HK-2 (cell line): ENCODE results near the gene CDK15.
A peak's percentile ranks its signal among the peaks of the same experiment; 100 is the strongest.

ENCODE experiments used
- DNase-seq: peaks from one replicate; pipeline ENCODE4 v3.0.0-alpha.2; 2018; ENCODE audit not compliant: unreplicated experiment

CDK15 gene

DNA sequence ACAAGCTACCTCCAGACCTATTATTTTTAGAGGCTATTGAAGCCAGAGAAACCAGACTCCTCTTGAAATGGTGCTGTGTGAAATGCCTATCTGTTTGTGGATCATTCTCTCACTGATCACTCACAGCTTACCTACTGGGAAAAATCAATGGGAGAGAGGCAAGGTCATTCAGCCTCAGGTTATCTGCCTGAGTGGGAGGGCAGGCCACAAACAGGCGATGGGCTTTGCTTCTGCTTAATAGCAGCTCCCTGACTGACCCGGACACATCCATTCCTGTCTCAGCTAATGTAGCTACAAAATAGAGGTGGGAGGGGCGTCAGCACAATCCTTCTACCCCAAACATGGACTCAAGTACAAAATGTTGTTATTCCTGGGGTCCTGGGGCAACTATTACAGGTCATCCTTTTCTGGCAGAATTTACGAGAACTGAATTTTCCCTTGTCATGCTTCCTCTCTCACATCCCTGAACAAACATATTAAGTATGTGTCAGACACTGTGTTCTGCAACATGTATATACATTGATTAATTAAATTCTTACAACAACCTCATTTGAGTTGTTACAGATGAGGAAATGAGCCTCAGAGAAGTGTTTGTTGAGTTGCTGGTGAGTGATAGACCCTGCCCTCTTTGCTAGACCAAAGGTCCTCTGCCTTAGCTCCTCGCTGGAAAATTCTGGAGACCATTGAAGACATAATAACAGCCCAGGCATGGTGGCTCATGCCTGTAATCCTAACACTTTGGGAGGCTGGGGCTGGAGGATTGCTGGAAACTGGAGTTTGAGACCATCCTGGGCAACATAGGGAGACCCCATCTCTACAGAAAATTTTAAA lies 60.5 kb downstream of the CDK15 start:
- DNase-seq, result no peak

DNA sequence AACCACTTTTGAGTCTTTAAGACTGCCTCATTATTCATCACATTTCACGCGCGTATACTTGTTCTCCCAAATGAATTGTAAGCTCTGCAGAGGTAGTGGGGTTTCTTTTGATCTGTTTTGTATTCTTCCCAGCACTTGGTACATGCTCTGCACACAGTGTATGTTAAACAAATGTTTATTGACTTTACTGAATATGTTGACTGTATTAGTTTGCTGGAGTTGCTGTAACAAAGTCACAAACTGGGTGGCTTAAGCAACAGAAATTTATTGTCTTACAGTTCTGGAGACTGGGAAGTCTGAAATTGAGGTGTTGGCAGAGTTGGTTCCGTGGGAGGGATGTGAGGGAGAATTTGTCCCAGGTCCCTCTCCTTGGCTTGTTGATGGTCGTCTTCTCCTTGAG lies 65.1 kb downstream of the CDK15 start:
- no peak for DNase-seq

DNA sequence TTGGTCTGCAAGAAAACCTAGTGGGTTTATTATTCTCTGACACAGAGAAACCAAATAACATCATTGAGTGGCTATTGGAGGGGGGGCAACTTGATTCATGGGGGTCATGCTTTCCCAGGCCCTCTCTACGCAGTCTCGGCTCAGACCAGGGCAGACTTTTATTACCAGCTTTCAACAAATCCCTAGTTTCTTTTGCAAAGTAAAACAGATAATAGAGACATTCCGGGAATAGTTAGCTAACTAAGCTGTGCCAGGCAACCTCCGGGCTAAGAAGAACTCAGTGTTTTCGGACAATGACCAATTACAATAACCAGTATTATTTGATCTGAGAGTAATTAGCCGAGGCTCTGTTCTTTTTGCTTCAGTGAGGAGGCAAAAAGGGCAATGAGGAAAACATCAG lies 66.3 kb downstream of the CDK15 start:
- DNase-seq, result no peak

DNA sequence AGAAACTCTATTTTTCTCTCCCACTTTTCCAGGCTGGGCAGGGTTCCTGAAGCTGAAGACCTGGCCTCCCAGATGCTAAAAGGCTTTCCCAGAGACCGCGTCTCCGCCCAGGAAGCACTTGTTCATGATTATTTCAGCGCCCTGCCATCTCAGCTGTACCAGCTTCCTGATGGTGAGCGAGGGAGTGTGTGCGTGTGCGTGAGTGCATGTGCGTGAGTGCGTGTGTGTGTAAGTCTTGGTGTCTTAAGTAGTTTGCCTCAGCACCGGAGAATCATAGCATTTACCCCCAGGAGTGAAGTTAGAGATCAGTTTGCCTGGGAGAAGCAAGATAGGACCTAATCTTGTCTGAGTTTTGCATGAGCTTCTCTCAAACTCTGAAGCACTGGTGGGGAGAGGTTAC lies 73.7 kb downstream of the CDK15 start:
- DNase-seq, result no peak

DNA sequence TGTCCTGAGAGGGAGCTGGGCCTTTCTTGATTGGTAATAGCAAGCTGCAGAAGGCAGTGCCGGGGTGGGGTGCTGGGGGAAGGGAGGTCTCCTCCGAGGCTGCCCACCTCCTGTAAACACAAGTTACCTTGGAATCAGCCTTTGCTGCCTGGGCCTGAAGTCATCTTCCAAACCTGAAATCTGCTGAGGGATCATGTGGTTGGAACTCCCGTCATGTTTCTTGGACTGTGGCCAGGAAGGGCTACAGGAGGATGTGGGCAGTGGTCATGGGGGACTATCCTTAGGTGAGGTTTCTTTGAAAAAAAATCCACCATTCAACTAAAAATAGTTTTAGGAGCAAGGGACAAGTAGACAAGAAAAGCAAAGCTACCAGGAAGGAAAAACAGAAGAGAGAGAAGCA lies 74.2 kb downstream of the CDK15 start:
- DNase-seq, result peak; percentile 26

DNA sequence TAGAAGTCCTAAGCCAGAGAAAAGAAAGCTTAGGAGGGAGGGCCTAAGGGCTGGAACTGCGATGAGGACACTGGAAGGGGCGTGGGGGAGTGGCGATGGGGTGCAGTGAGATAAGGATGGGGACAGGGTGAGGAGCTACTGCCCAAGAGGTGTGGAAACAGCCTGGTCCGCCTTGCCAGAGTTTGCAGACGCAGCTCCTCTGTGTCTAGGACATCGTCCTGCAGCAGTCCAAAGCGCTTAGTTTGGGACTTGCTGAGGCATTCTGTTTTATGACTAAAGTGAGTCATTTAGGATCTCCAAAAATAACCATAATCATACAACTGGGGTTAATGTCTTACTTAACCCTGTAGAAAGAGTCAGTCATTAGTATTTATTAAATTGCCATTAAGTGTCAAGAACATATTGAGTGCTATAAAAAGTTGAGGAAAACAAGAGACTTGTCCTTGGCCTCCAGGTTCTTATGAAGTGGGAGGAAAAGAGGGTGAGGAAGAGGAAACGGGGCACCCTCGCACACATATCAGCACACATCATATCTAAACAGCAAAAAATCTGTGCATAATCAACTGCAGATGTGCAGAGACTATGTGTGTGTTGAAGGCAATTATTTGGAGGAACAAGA lies 74.8 kb downstream of the CDK15 start:
- DNase-seq, result no peak

DNA sequence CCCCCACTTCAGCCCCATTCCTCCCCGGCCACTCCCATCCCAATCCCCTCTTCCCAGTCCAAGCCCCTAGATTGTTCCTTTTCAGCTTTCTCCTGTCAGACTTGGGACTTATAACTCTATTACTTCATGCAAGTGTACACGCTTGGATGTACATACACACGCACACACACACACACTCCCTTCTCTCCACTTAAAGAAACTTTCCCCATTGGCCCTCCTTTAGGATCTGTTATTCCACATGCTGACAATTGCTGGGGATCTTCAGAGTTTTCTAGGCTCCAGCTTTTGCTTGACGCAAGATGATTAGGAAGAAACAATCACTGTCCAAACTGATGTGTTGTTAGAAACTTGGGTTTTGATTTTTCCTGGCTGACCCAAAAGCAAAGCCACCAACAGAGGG lies 75.4 kb downstream of the CDK15 start:
- DNase-seq, result no peak

DNA sequence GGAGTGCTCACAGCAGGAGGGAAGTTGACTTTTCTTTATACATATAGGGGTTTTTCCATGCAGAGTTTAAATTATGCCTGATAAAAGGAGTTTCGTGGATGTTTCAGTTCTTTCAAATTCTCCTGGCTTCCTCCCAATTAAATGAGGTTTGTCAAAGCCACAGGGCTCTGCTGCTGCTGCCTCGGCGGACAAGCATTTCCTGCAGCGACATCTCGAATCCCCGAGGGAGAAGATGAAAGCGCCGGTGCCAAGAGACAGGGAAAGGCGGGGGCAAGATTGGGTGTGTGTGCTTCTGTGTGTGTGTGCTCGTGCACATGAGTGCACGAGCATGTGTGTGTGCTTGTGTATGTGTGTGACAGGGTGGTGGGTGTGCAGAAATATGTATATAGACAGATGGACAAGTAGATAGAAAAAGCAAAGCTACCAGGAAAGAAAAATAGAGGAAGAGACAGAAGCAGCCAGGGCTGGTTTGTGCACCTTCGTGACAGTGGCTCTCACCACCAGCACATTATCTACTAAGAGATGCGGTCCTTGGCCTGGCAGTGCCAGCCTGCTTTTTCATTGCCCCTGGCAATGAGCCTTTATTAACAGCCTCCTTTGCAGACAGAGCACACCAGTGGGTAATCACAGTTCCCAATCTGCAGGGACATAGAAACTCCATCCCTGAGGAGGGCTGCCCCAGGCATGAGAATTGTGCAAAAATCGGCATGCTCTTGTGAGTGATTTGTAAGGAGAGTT lies 76.2 kb downstream of the CDK15 start:
- no peak for DNase-seq

DNA sequence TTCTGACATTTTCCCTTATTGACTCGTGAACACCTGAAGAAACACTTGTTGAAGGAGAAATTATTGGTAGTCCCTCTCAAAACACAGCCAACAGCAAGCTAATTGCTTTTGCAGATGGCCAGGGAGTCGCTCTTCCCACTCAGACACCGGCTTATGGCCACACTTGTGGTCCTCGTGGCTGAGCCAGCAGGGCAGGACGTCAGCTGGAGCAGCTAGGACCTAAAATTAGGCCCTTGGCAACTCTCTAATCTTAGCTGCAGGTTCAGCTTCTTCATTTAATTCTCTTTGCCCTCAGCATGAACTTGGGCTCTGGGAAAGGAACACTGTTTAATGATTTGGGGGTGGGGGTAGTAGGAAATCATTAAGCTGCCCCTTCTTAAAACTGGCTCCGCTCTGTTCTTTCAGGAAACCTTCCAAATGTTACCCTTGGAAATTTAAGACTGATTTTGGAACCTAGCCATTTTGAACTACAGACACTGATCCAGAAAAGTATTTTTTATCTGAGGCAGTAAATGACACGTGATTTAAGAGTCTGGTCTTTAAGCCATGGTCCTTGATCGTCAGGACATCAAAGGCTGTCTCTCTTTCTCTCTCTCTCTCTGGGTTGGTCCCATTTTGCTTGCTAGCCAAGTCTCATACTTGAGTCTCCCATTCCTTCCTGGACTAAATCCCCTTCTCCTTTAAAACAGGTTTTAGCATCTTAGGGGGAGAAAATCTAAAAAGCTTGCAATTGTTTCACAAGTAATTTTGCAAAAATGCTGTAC lies 77.5 kb downstream of the CDK15 start:
- DNase-seq, result no peak

DNA sequence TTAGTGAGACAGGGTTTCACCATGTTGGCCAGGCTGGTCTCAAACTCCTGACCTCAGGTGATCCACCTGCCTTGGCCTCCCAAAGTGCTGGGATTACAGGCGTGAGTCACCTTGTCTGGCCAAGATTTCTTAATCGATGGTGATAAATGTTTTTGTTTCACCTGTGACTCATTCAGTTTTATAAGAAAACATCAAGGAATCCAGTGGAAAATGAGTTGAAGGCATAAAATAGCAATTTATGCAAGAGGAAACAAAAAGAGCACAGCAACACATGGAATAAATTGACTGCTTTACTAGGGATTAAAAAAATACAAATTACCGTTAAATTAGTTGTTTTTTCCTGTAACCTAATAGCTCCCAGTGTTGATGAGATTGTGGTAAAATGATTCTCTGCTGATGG lies 80.2 kb downstream of the CDK15 start:
- DNase-seq, result no peak

DNA sequence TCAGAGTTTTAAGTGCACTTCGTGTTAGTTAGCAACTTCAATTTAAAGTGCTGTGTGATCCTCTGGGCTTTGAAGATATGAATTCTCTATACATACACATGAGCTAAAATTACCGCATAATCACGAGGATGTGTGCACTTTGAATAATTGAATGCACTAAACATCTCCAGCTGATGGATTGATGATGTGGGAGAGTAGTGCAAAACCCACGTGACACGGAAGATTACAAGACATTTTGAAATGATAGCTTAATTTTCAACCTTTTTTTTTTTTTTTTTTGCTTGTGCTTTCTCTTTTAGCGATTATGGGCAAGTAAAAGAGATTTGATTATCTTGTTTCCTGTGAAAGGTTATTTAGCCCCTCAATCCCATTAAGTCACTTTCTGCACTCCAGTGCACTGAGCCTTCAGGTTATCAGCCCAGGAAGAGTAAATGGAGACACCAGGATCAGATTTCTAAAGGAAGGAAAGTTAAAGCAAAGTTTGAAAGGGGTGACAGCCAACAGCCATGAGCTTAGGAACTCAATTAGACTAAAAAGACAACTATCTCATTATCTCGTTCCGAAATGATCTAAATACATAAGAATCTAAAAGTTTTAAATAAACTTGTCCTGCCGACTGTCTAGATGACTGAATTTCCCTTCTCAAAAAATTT lies 81.6 kb downstream of the CDK15 start:
- no peak for DNase-seq

DNA sequence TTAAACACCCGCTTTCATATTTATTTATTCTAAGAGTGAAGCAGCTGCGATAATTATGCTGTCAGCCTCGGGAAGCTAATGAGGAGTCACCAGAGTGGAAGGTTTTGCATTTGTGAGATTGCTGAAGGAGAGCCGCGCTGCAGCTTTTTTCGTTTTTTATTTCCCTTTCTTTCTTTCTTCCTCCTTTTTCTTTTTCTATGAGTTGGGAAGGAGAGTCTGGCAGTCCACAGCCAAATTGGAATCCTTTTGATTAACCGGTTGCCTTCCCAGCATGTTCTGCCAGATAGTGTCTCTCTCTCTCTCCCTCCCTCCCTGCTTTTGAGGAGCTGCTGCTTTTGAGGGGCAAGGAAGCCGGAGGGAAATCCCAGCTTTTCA lies 82.1 kb downstream of the CDK15 start:
- DNase-seq, result no peak

DNA sequence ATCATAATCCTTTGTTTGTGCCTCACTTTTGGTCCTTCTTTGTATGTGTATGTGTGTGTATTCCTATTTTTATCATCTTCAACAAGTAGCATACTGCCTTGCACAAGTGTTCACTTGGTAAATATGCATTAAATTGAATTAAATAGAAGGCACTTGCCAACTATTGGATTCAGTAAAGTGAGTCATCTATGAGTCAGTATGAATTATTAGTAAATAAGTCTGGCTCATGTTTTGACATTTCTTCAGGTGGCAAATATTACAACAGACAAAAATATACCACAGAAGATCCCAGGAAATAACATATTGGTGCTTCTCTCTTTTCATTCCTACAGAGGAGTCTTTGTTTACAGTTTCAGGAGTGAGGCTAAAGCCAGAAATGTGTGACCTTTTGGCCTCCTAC lies 84.1 kb downstream of the CDK15 start:
- DNase-seq, result no peak

DNA sequence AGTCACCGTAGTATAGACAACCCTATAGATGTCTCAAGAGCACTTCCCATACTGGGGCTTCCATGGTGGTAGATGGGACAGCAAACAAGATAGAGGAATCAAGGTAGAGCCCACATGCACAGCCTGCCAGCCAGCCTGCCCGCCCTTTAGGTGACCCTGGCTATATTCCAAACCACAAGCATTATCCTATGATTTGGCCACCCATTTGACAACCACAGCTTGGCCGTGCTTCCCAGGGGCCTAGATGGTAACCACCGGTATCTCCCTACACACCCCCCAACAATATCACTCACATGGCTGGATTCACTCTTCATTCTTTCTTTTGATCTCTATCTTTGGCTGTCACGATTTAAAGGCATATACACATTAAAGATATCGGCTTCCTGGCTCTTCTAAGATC lies 85.3 kb downstream of the CDK15 start:
- DNase-seq, result no peak

DNA sequence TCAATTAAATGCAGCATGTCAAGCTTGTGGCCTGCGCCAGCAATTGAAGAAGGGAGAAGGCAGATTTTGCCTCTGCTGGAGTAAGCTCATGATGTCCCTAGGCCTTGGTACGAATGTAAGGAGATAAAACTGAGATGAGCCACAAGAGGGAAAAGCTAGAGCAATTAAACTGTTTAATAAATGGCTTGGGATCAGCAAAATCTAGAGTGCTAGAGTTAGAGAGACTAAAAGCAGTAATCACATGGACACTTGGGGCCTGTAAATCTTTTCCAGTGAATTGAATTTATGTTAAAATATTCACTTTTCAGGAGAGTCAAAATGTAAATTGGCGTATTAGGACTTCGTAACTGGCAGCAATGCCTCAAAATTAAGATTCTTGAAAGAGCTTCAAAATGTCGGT lies 86.2 kb downstream of the CDK15 start:
- DNase-seq, result no peak

DNA sequence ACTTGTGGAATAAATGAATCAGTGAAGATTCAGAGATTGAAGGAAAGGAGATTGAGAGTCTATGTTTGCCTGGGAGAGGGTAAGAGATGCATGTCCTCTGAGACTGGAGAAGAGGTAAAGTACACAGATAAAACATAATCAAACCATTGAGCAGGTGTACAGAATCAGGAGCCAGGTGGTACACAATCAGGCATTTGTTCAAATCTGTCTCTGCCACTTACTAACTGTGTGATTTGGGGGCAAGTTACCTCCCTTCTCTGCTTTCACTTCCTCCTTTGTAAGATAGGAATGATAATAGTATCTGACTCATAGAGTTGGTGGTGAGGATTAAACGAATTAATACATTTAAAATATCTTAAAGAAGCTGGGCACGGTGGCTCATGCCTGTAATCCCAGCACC lies 94.0 kb downstream of the CDK15 start:
- DNase-seq, result no peak

DNA sequence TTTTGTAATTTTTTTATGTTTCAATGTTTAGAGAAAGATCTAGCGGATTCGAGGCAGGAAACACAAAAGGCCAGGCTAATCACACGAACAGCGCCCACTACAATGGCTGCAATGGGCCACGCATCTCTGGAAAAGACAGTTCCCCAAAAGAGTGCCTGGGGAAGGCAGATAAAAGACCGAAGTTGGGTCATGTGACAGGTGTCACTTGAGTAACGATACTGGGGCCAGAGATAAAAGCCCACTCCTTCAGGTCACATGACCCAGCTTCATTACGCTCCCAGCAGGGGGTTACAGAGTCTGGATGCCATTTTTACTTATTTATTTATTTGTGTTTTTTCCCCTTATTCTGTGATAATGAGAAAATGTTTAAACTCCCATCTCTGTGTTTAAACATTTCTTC lies 95.4 kb downstream of the CDK15 start:
- DNase-seq, result no peak

DNA sequence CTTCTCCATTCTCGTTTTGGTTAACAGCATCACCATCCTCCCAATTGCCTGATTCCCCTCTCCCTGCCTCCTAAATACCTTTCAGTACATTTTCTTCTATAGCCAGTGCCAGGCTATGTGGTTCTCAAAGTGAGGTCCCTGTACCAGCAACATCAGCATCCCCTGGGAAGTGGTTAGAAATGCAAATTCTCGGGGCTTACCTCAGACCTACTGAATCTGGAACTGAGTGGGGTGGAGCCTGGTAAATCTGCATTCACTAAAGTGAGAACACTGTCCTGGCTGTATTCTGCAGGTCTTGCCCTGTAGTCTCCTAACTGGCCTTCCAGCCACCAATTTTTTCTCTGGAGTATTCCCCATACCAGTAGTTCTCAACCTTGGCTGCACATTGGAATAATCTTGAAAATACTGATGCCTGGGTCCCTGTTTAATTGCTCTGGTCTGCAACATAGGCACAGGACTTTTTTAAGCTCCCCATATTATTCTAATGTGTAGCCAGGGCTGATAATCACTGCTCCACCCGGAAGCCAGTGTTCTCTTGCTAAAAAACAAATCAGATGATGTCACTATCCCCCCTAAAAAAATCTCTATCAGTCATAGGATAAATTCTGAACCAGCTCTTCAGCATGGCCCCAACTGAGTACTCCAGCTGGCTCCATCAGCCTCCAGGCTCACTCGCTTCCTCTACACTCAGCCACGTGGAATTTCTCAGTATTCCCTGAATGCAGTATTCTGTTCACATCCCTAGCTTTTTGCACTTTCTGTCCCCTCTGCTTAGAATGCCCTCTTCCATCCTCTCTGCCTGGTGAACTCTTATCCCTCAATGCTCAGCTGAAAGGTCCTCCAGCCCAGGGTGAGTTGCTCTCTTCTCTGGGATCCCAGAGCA lies 98.4 kb downstream of the CDK15 start:
- no peak for DNase-seq

DNA sequence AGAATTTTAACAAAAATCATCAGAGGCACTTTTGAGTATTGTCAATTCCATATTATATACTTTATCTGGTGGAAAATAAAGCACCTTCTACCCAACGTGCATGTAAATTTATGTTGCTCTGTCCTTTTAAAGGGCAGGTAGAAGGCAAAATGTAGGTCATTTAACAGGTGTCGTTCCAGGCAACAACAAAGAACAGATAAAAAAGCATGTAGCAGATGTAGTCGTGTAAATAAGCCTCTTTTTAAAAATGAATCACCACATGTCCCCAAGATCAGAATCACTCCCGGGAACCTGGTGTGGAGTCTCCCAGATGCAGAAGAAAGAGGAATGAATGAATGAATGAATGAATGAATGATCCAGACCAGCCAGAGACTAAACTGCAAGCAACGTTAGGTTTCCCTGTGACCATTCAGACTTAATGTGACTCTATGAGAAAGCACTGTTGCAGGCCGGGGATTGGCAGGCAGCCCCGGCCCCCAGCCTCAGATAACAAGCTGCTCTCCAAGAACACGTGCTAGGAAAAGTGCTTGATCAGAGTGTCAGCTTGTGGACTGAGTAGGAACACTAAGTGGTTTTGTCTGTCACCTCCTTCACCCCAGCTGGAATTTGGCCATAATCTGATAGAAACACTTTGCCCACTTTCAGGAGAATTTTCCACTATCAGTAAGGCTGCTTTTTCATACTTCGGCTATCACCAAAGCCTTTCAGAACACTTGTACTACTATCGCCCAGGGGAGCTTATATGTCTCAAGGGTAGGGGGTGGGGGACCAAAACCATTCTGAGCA lies 100.6 kb downstream of the CDK15 start:
- no peak for DNase-seq

DNA sequence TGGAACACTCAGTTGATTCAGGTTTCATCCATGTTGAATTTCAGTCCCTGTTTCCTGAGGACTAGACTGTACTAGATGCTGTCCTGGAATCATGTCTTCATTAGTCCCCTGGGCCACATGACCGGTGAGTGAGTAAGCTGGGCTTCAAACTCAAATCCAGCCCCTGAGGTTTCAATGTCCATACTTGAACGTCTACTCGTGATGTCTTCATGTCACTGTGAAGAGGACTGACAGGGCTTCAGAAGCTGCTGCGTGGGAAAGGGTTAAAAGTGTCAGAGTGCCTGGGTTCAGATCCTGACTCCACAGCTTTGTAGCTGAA lies 101.2 kb downstream of the CDK15 start:
- no peak for DNase-seq
